ENCODE results near the gene ALK.

- no peak for TF ChIP-seq CREB1 (CRISPR knock-in tag; IDR thresholded peaks at IDR 0.05; ENCODE audit: low read depth)
- TF ChIP-seq CTCF (conservative IDR thresholded peaks at IDR 0.05; ENCODE audit: low read depth in 2 of 2), result peak; percentile 75 to 88
- no peak for TF ChIP-seq POLR2AphosphoS5 (IDR thresholded peaks at IDR 0.05; ENCODE audit: low read depth)
- no peak for TF ChIP-seq ETS1 (IDR thresholded peaks at IDR 0.05)
- no peak for TF ChIP-seq EZH2 (IDR thresholded peaks at IDR 0.05; ENCODE audit: low read depth, unreplicated experiment)
- TF ChIP-seq STAT1 (IDR thresholded peaks at IDR 0.05; ENCODE audit: unreplicated experiment), result no peak
- TF ChIP-seq ZNF331 (CRISPR knock-in tag; IDR thresholded peaks at IDR 0.05; ENCODE audit: low read depth), result no peak
- TF ChIP-seq EZH2phosphoT487 (IDR thresholded peaks at IDR 0.05; ENCODE audit: unreplicated experiment), result no peak
These were observed 682.9 kb downstream of the ALK start for GRCh38 chr2:29238497-29238896.
